ENCODE data around the gene ZNF732. TPM values are rescaled to one million over a fixed set of nuclear protein-coding genes. Genes with fewer than 3 reads are reported as not detected.

The ZNF732 gene
- total and polyA plus RNA-seq, 9 of the 15 experiments (the other 6 are each of a cell fraction or from before 2014, with no cell fraction given) = 0.06 to 0.36 (median 0.15) TPM; not detected in 1

DNA sequence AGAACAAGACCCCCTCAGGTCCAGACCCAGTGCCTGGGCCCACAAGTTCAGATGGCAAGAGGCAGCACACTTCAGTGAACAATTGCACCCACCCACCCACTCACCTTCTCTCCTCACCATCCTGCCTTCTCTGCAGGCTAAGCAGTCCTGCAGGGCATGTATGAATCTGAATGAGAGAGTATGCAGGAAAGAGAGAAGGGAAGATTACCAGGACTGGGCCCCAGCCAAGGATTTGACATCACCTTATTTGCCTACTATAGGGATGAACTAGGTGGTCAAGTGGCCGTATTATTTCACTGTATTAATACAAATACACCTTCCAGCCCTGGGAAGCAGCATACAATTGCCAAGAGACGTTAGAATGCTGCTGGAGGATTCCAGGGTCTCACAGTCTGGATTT lies 30.2 kb upstream of the ZNF732 start:
- ChIA-PET CTCF (ENCODE audit: low intra/inter-chr PET ratio) (no interaction called here), POLR2A (no interaction called here)
- no peak overlapping the region for H2AFZ ChIP-seq (ENCODE audit: low read depth, low read length)
- intact Hi-C loops (cut with micrococcal nuclease) = no loop called here
- TF ChIP-seq, protein P1, sequence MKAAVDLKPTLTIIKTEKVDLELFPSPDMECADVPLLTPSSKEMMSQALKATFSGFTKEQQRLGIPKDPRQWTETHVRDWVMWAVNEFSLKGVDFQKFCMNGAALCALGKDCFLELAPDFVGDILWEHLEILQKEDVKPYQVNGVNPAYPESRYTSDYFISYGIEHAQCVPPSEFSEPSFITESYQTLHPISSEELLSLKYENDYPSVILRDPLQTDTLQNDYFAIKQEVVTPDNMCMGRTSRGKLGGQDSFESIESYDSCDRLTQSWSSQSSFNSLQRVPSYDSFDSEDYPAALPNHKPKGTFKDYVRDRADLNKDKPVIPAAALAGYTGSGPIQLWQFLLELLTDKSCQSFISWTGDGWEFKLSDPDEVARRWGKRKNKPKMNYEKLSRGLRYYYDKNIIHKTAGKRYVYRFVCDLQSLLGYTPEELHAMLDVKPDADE (conservative IDR thresholded peaks at IDR 0.05; ENCODE audit: control insufficient read depth, low read depth, low read length) = no peak
- TF ChIP-seq, protein P2, sequence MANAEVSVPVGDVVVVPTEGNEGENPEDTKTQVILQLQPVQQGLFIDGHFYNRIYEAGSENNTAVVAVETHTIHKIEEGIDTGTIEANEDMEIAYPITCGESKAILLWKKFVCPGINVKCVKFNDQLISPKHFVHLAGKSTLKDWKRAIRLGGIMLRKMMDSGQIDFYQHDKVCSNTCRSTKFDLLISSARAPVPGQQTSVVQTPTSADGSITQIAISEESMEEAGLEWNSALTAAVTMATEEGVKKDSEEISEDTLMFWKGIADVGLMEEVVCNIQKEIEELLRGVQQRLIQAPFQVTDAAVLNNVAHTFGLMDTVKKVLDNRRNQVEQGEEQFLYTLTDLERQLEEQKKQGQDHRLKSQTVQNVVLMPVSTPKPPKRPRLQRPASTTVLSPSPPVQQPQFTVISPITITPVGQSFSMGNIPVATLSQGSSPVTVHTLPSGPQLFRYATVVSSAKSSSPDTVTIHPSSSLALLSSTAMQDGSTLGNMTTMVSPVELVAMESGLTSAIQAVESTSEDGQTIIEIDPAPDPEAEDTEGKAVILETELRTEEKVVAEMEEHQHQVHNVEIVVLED (CRISPR knock-in tag; IDR thresholded peaks at IDR 0.05) = no peak
- BruUV-seq (replicated peaks) = no TSS peak
- 0% methylated on average over 2 of the region's 2 CpGs for WGBS (ENCODE audit: insufficient coverage, low coverage, missing lambda C conversion rate)
- in situ Hi-C loops (cut with MboI) = no loop called here
- H3K9me3 ChIP-seq (replicated peaks; ENCODE audit: control insufficient read depth, insufficient read depth, low read depth, low read length) = no peaks in the 10 kb centered on the region
- no peak overlapping the region for H3K9ac ChIP-seq (ENCODE audit: insufficient read depth in 1 of 2, low read depth in 2 of 2, low read length in 2 of 2)
- H3K4me3 ChIP-seq = no peak overlapping the region
- no peaks in the 10 kb centered on the region for H3K4me1 ChIP-seq (replicated peaks in 1 of 2; ENCODE audit: control insufficient read depth in 2 of 2, insufficient read depth in 2 of 2, low read length in 2 of 2)
- ATAC-seq (no peak), DNase-seq (ENCODE audit: extremely low read depth in 1 of 4, low spot score in 3 of 4) (no peak), FAIRE-seq (no peak)
- no peaks in the 10 kb centered on the region for H4K20me1 ChIP-seq (replicated peaks; ENCODE audit: control insufficient read depth, insufficient read depth, low read length)
- H3K36me3 ChIP-seq (ENCODE audit: control insufficient read depth, insufficient read depth, low read length) = no peaks in the 10 kb centered on the region
- H3K79me2 ChIP-seq (ENCODE audit: control insufficient read depth, insufficient read depth, low read length) = no peaks in the 10 kb centered on the region
- H3K9me1 ChIP-seq (ENCODE audit: control insufficient read depth, insufficient read depth, low read length) = no peaks in the 10 kb centered on the region
- H3K27me3 ChIP-seq (ENCODE audit: control insufficient read depth in 2 of 2, insufficient read depth in 2 of 2, low read length in 2 of 2) = no peaks in the 10 kb centered on the region
- H3K4me2 ChIP-seq (ENCODE audit: insufficient read depth, low read length) = no peak overlapping the region
- no peak overlapping the region for H3K27ac ChIP-seq (ENCODE audit: extremely low read depth, low read depth, low read length)

DNA sequence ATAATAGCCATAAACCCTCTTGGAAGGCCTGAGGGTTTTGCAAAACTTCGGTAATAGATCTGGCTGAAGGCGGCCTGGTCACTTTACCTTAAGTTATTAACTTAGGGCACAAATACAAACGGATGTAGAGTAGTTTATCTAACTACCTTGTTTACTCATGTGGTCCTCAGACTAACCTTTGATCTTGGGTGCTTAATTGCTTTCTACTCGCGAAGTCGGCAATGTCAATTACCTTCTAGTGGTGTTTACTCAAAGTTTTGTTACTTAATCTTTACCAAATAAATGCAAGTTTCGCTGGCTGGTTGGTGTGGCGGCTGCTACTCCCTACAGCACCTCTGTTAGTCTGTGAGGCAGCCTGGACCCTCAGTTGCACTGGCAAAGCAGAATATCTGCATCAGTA lies 23.5 kb upstream of the ZNF732 start:
- FAIRE-seq = no peak
- no peak overlapping the region for H3K27ac ChIP-seq (ENCODE audit: extremely low read depth, low read depth, low read length)
- no peaks in the 10 kb centered on the region for H3K79me2 ChIP-seq (ENCODE audit: control insufficient read depth, insufficient read depth, low read length)
- no peaks in the 10 kb centered on the region for H3K36me3 ChIP-seq (ENCODE audit: control insufficient read depth, insufficient read depth, low read length)
- WGBS (ENCODE audit: insufficient coverage, low coverage, missing lambda C conversion rate) = 2% methylated on average over 8 of the region's 8 CpGs
- no peaks in the 10 kb centered on the region for H3K27me3 ChIP-seq (ENCODE audit: control insufficient read depth in 2 of 2, insufficient read depth in 2 of 2, low read length in 2 of 2)
- no peak overlapping the region for H3K9ac ChIP-seq (ENCODE audit: insufficient read depth in 1 of 2, low read depth in 2 of 2, low read length in 2 of 2)
- in situ Hi-C loops (cut with MboI) = no loop called here
- no TSS peak for BruUV-seq (replicated peaks)
- H3K4me2 ChIP-seq (ENCODE audit: insufficient read depth, low read length) = no peak overlapping the region
- no peaks in the 10 kb centered on the region for H3K4me1 ChIP-seq (replicated peaks in 1 of 2; ENCODE audit: control insufficient read depth in 2 of 2, insufficient read depth in 2 of 2, low read length in 2 of 2)
- H2AFZ ChIP-seq (ENCODE audit: low read depth, low read length) = no peak overlapping the region
- no peaks in the 10 kb centered on the region for H3K9me1 ChIP-seq (ENCODE audit: control insufficient read depth, insufficient read depth, low read length)
- no peak for ATAC-seq
- intact Hi-C loops (cut with micrococcal nuclease) = no loop called here
- no peak for DNase-seq (ENCODE audit: extremely low read depth in 1 of 4, low spot score in 3 of 4)
- no peaks in the 10 kb centered on the region for H3K9me3 ChIP-seq (replicated peaks; ENCODE audit: control insufficient read depth, insufficient read depth, low read depth, low read length)
- no peak overlapping the region for H3K4me3 ChIP-seq
- H4K20me1 ChIP-seq (replicated peaks; ENCODE audit: control insufficient read depth, insufficient read depth, low read length) = no peaks in the 10 kb centered on the region
- ChIA-PET CTCF (ENCODE audit: low intra/inter-chr PET ratio) (no interaction called here), POLR2A (interaction anchor here (1.5 kb wide), 1 partner anchor 10 kb away, joined by 3 read pairs; no protein-coding TSS in a partner anchor)
- TF ChIP-seq, protein P3, sequence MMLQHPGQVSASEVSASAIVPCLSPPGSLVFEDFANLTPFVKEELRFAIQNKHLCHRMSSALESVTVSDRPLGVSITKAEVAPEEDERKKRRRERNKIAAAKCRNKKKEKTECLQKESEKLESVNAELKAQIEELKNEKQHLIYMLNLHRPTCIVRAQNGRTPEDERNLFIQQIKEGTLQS (IDR thresholded peaks at IDR 0.05) = no peak
- TF ChIP-seq, protein P3 (CRISPR knock-in tag; conservative IDR thresholded peaks at IDR 0.05) = no peak
- TF ChIP-seq ZNF77 (CRISPR knock-in tag; IDR thresholded peaks at IDR 0.05) (no peak), NR2F6 (CRISPR knock-in tag; IDR thresholded peaks at IDR 0.05) (no peak), HLTF (IDR thresholded peaks at IDR 0.05) (no peak), ZKSCAN3 (CRISPR knock-in tag; IDR thresholded peaks at IDR 0.05) (no peak), ZNF224 (CRISPR knock-in tag; IDR thresholded peaks at IDR 0.05) (no peak), ZNF445 (CRISPR knock-in tag; IDR thresholded peaks at IDR 0.05; ENCODE audit: low read depth) (no peak), SIN3A (IDR thresholded peaks at IDR 0.05; ENCODE audit: borderline replicate concordance in 2 of 2, control insufficient read depth in 1 of 2, low read depth in 2 of 2, low read length in 2 of 2) (no peak), NCOA2 (IDR thresholded peaks at IDR 0.05; ENCODE audit: partially characterized antibody in 2 of 2) (no peak), JUNB (CRISPR knock-in tag; conservative IDR thresholded peaks at IDR 0.05) (no peak)

All from K562 (cell line).